Stomach (tissue), 4 donors: ENCODE results near the gene WFIKKN2.

ENCODE experiments used
- CTCF ChIP-seq, 7 experiments: fragments of 450-650 bp in 4 of 7; fragments of 200-600 bp in 3 of 7; sonication (generic) in 3 of 7; IDR thresholded peaks; one replicate each; pipeline ENCODE4 v1.5.1; 2016 to 2019; ENCODE audit warnings: antibody characterized with exemption in 7 of 7, control low read depth in 2 of 7, mild to moderate bottlenecking in 1 of 7
- EP300 ChIP-seq: sonication (generic); formaldehyde crosslinking; IDR thresholded peaks from one replicate; pipeline ENCODE4 v1.6.1; 2017; ENCODE audit warnings: antibody characterized with exemption

DNA sequence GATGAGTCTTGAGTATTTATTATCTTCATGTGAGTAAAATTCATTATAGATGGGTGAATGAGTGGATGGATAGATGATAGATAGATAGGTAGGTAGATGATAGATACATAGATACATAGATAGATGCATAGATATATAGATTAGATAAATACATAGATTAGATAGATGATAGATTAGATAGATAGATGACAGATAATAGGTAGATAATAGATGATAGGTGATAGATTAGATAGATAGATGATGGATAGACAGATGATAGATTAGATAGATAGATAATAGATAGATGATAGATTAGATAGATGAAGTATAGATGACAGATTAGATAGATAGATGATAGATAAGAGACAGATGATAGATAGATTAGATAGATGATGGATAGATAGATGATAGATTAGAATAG is 21.8 kb upstream of the WFIKKN2 start:
- TF ChIP-seq CTCF (IDR thresholded peaks at IDR 0.05): no peak
- TF ChIP-seq EP300: no peak
